ENCODE measurements around the gene GSG1L. TPM values are rescaled to one million over a fixed set of nuclear protein-coding genes. Genes with fewer than 3 reads are reported as not detected.

The GSG1L gene
- total RNA-seq, 2 experiments from 2014 or later: not detected

DNA sequence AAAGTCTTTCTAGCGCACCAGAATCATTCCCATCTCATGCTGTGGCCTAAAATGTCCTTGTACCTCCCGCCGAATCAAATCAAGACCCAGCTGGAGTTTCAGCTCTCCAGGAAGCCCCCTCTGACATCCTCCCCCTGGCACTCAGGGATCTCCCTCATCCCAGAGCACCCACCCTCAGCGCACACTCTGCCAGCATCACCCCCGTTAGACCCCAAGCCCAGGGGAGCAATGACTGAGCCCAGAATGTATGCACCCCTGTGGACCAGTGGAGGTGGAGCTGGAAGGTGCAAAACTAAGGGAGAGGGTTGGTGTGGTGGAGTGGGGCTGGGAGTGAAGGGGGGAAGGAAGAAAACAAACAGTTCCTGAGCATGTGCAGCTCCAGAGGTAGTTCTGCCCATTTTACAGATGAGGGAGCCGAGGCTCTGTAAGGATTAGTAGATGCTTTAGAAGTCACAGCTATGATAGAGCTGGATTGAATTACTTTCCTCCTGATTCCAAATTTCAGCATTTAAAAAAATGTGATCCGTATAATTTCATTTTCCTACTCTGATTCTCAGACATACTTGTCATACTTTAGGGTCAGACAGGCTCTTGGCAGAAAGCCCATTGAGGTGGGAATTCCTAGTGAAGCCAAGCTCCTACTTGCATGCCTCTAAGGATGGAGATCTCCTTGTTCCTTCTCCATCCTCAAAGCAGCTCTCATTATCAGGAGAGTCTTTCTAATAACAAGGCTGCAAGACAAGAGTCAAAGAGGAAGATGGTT is 270.8 kb downstream of the GSG1L start:
- no peaks in the 10 kb centered on the region for H3K4me1 Mint-ChIP-seq
- no peaks in the 10 kb centered on the region for H3K36me3 Mint-ChIP-seq
- POLR2A ChIA-PET: no interaction called here

GRCh38 chr16:27791404-27791719 is 272.2 kb downstream of the GSG1L start:
- Mint-ChIP-seq H3K27me3 (no peaks in the 10 kb centered on the region), H3K36me3 (no peaks in the 10 kb centered on the region), H3K4me3 (no peak overlapping the region), H3K4me1 (no peaks in the 10 kb centered on the region), H3K9me3 (no peaks in the 10 kb centered on the region), H3K27ac (no peak overlapping the region)
- DNase-seq (no peak), ATAC-seq (ENCODE audit: low read depth) (no peak)
- POLR2A ChIA-PET: no interaction called here

More for the DNA sequence above, 270.8 kb downstream of the GSG1L start:
- ATAC-seq (ENCODE audit: low read depth) (no peak), DNase-seq (no peak)
- H3K27me3 Mint-ChIP-seq: no peaks in the 10 kb centered on the region
- no peaks in the 10 kb centered on the region for H3K9me3 Mint-ChIP-seq
- no peak overlapping the region for H3K4me3 Mint-ChIP-seq
- no peak overlapping the region for H3K27ac Mint-ChIP-seq

DNA sequence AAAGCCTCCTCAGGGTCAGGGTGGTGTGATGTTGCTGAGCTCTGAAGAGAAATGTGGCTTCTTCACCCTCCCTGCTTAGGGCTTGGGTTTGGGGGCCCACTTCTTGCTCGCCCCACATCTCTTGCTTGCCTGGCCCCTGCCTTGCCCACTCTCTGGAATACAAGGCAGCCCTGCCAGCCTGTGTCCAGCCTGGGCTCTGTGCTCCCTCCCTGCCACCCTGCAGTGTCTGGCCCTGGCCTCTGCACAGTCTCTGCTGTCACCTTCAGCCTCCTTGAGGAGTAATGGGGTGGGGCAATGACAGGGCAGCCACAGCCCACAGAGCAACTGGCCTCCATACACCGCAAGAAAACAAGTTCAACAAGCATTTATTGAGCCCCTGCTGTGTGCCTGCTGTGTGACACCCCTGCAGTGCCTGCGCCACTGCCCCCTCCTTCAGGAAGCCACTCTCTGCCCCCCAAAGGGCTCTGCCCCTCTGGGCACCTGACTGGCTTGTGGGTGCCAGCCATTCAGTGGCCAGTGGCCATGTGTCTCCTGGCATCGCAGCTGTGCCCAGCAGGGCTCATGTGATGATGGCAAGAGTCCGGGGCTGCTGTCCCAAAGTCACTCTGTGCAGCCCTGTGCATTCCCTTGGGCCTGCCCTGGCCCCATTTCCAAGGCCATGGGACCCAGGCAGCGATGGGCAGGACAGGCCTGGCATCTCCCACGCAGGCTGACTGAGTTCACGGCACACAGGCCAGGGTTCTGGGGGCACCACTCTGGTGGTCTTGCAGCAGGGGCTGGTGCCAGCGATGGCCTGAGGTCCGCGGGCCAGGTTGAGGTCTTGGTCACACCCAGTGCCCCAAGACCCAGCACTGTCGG is 272.7 kb downstream of the GSG1L start:
- Mint-ChIP-seq H3K27me3 (no peaks in the 10 kb centered on the region), H3K4me1 (no peaks in the 10 kb centered on the region), H3K27ac (no peak overlapping the region), H3K9me3 (no peaks in the 10 kb centered on the region), H3K4me3 (no peak overlapping the region), H3K36me3 (no peaks in the 10 kb centered on the region)
- POLR2A ChIA-PET: no interaction called here
- DNase-seq: no peak
- no peak for ATAC-seq (ENCODE audit: low read depth)

GRCh38 chr16:27789595-27790241 is 273.8 kb downstream of the GSG1L start:
- Mint-ChIP-seq H3K27me3 (no peaks in the 10 kb centered on the region), H3K4me3 (no peak overlapping the region), H3K9me3 (no peaks in the 10 kb centered on the region), H3K36me3 (no peaks in the 10 kb centered on the region), H3K27ac (no peak overlapping the region), H3K4me1 (no peaks in the 10 kb centered on the region)
- POLR2A ChIA-PET: no interaction called here
- ATAC-seq (ENCODE audit: low read depth) (no peak), DNase-seq (no peak)

GRCh38 chr16:27789150-27789549 is 274.4 kb downstream of the GSG1L start:
- ATAC-seq (ENCODE audit: low read depth): no peak
- no peak overlapping the region for H3K27ac Mint-ChIP-seq
- no peaks in the 10 kb centered on the region for H3K27me3 Mint-ChIP-seq
- no peak for DNase-seq
- POLR2A ChIA-PET: no interaction called here
- no peaks in the 10 kb centered on the region for H3K4me1 Mint-ChIP-seq
- H3K9me3 Mint-ChIP-seq: no peaks in the 10 kb centered on the region
- no peaks in the 10 kb centered on the region for H3K36me3 Mint-ChIP-seq
- H3K4me3 Mint-ChIP-seq: no peak overlapping the region

GRCh38 chr16:27787665-27788064 is 275.8 kb downstream of the GSG1L start:
- no peak overlapping the region for H3K27ac Mint-ChIP-seq
- DNase-seq (no peak), ATAC-seq (ENCODE audit: low read depth) (no peak)
- no peak overlapping the region for H3K4me3 Mint-ChIP-seq
- H3K36me3 Mint-ChIP-seq: no peaks in the 10 kb centered on the region
- no peaks in the 10 kb centered on the region for H3K9me3 Mint-ChIP-seq
- no peaks in the 10 kb centered on the region for H3K4me1 Mint-ChIP-seq
- POLR2A ChIA-PET: no interaction called here
- H3K27me3 Mint-ChIP-seq: no peaks in the 10 kb centered on the region

GRCh38 chr16:27786923-27787625 is 276.4 kb downstream of the GSG1L start:
- no peak overlapping the region for H3K4me3 Mint-ChIP-seq
- DNase-seq (no peak), ATAC-seq (ENCODE audit: low read depth) (no peak)
- no peaks in the 10 kb centered on the region for H3K9me3 Mint-ChIP-seq
- no peaks in the 10 kb centered on the region for H3K4me1 Mint-ChIP-seq
- H3K27ac Mint-ChIP-seq: no peak overlapping the region
- no peaks in the 10 kb centered on the region for H3K36me3 Mint-ChIP-seq
- POLR2A ChIA-PET: no interaction called here
- H3K27me3 Mint-ChIP-seq: no peaks in the 10 kb centered on the region

DNA sequence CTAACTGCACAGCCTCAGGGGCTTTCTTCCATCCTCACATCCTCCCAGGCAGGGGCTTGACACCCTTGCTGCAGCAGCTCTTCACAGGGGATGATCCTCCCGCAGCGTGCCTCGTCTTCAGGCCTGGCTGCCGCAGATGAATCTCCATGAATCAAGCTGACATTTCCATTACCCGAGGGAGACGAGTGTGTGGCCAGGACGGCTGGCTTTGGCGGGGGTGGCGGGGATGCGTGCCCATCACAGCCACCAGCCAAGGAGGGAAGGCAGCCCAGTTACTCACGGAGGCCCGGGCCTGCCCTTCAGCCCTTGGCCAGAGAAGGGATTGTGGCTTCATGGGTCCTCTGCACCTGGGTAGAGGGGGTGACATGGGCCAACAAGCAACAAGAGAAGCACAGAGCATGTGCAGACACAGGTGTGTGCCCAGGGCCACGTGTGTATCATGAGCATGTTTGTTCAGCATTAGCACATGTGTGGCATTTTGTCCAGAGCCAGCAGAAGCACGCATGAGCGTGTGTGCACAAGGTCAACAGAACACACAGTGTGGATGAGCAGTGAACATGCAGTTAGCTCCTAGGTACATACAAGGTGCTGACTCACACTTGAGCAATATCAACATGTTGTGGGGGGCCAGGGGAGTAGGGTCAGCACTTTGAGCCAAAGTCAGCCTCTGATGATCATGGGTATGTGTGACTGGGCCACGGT is 277.1 kb downstream of the GSG1L start:
- H3K4me3 Mint-ChIP-seq: no peak overlapping the region
- POLR2A ChIA-PET: no interaction called here
- H3K27me3 Mint-ChIP-seq: no peaks in the 10 kb centered on the region
- DNase-seq (no peak), ATAC-seq (ENCODE audit: low read depth) (no peak)
- no peaks in the 10 kb centered on the region for H3K4me1 Mint-ChIP-seq
- H3K36me3 Mint-ChIP-seq: no peaks in the 10 kb centered on the region
- H3K9me3 Mint-ChIP-seq: no peaks in the 10 kb centered on the region
- no peak overlapping the region for H3K27ac Mint-ChIP-seq

DNA sequence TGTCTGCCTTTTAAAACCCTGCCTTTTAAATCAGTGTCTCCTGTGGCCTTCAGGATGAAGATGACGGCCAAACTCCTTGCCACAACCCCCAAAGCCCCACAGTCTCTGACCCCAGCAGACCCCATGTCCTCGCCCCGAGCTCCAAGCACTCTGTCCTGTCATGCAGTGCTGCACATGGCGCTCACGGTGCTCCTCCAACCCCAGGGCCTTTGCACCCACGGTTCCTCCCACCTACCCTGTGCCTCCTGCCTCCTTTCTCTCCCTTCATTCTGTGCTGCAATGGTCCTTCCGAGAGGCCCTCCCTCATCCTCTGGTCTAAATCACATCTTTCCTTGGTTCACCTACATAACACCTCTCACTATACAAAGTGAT is 278.2 kb downstream of the GSG1L start:
- Mint-ChIP-seq H3K36me3 (no peaks in the 10 kb centered on the region), H3K27ac (no peak overlapping the region), H3K27me3 (no peaks in the 10 kb centered on the region), H3K9me3 (no peaks in the 10 kb centered on the region), H3K4me3 (no peak overlapping the region), H3K4me1 (no peaks in the 10 kb centered on the region)
- POLR2A ChIA-PET: no interaction called here
- ATAC-seq (ENCODE audit: low read depth) (no peak), DNase-seq (no peak)

- DNase-seq (no peak), ATAC-seq (ENCODE audit: low read depth) (no peak)
- no peaks in the 10 kb centered on the region for H3K9me3 Mint-ChIP-seq
- no peak overlapping the region for H3K4me3 Mint-ChIP-seq
- no peaks in the 10 kb centered on the region for H3K27me3 Mint-ChIP-seq
- H3K4me1 Mint-ChIP-seq: no peaks in the 10 kb centered on the region
- H3K36me3 Mint-ChIP-seq: no peaks in the 10 kb centered on the region
- POLR2A ChIA-PET: no interaction called here
- no peak overlapping the region for H3K27ac Mint-ChIP-seq
These were observed 278.9 kb downstream of the GSG1L start for GRCh38 chr16:27784351-27785306.

GRCh38 chr16:27781981-27782880 is 281.3 kb downstream of the GSG1L start:
- H3K9me3 Mint-ChIP-seq: no peaks in the 10 kb centered on the region
- no peaks in the 10 kb centered on the region for H3K36me3 Mint-ChIP-seq
- DNase-seq: no peak
- POLR2A ChIA-PET: no interaction called here
- H3K4me3 Mint-ChIP-seq: no peak overlapping the region
- no peak for ATAC-seq (ENCODE audit: low read depth)
- no peak overlapping the region for H3K27ac Mint-ChIP-seq
- no peaks in the 10 kb centered on the region for H3K4me1 Mint-ChIP-seq
- no peaks in the 10 kb centered on the region for H3K27me3 Mint-ChIP-seq

DNA sequence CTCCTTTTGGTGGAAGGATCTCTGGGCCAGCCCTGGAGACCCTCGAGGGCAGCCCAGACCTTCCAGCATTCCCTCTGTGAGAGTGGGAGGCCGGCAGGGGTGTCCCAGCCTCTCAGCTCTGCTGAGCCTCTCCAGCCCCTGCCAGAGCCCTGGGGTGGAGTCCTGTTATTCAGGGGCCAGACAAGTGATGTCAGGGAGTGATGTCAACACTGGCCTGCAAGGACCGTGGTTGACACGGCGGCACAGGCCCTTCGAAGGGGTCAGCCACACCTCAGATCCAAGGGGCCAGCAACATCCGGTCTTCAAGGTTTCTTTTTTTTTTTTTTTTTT is 282.4 kb downstream of the GSG1L start:
- Mint-ChIP-seq H3K27ac (no peak overlapping the region), H3K9me3 (no peaks in the 10 kb centered on the region), H3K4me1 (no peaks in the 10 kb centered on the region), H3K27me3 (no peaks in the 10 kb centered on the region), H3K36me3 (no peaks in the 10 kb centered on the region), H3K4me3 (no peak overlapping the region)
- POLR2A ChIA-PET: no interaction called here
- ATAC-seq (ENCODE audit: low read depth) (no peak), DNase-seq (no peak)
